ENCODE results near the gene COPRS.

COPRS gene, protein sequence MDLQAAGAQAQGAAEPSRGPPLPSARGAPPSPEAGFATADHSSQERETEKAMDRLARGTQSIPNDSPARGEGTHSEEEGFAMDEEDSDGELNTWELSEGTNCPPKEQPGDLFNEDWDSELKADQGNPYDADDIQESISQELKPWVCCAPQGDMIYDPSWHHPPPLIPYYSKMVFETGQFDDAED

DNA sequence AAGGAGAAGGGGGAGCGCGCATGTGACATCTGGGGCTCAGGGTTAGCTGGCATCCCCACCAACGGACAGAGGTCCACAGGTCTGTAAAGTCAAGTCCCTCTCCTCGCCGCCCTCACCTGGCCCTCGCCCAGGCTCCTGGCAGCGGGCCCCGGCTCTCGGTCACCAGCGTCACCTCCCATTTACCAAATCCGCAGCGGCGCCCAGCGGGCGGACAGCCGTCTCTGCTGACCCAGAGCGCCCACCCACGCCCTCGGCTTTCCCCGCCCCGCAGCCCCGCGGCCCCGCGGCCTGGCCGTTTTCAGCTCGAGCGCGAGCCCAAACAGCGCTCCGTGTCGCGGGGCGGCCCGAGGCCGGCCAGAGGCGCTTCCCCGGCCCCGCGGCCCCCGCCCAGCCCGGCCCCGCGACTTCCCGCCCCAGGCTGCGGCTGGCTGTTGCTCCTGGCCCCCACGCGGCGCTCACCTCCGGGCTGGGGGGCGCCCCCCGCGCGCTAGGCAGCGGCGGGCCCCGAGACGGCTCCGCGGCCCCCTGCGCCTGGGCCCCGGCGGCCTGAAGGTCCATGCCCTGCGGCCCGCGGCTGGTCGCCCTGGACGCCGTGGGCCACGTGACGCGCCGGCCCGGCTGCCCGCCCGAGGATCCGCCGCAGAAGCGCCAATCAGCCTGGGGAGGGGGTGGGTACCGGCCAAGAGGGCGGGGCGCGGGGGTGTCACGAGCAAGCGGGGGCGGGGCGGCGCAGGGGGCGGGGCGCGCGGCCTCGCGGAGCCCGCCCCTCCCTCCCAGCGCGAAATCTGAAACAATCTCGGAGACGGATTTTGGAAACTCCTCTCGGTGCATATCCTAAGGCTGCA, at the start of gene COPRS:
TSS of gene COPRS (minus strand) at position 603 of the 845 bp plus-strand sequence. CDS start at position 558, 45 bp downstream.
- peak; percentile 62 for DNase-seq (ENCODE audit: low read depth)

DNA sequence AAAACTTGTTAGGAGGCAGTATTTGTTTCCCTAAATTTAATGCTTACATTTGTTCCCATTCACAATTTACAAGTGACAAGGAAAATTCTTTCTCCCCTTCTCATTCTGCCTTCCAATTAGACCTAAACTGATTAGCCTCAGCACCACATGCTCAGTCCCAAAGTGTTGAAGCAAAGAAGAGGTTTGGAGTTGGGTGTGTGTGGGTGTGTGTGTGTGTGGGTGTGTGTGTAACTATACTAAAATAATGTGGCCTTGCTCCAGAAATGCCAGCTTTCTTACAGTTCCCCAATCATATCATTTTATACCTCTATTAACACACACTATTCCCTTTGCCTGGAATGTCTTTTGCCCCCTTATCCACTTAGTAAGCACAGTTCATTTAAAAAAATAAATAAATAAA, 49.3 kb upstream of the COPRS start:
- DNase-seq (ENCODE audit: low read depth): no peak

- DNase-seq (ENCODE audit: low read depth): no peak
These were observed 48.4 kb upstream of the COPRS start for GRCh38 chr17:31907342-31907962.

GRCh38 chr17:31903401-31903800, 44.4 kb upstream of the COPRS start:
- no peak for DNase-seq (ENCODE audit: low read depth)

GRCh38 chr17:31902693-31903092, 43.6 kb upstream of the COPRS start:
- no peak for DNase-seq (ENCODE audit: low read depth)

GRCh38 chr17:31900877-31901276, 41.8 kb upstream of the COPRS start:
- DNase-seq (ENCODE audit: low read depth): no peak

DNA sequence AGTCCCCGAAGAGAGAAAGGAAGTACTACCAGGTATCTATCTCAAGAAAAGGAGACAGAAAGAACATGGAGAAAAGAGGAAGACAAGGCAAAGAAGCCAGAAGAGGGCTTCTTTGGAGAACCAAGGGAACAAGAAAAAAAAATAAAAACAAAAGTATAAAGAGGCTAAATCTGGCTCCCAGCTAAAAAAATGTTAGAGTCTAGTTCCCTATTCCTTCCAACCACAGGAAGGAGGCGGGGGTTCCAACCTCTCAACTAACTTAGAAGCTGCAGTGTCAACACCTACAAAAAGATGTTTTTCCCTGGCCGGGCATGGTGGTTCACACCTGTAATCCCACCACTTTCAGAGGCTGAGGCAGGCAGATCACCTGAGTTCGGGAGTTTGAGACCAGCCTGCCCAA, 29.1 kb upstream of the COPRS start:
- no peak for DNase-seq (ENCODE audit: low read depth)

DNA sequence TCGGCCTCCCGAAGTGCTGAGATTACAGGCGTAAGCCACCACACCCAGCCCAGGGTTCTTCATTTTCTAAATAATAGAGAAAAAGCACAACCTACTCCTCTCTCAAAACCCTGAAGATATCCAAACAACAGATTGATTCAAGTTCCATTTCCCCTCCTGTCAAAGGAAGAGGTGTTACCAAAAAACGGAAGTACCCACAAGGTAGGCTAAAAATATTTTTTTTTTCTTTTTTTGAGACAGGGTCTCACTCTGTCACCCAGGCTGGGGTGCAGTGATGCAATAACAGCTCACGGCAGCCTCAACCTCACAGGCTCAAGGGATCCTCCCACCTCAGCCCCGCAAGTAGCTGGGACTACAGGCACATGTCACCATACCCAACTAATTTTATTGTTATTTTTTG, 23.5 kb upstream of the COPRS start:
- DNase-seq (ENCODE audit: low read depth): no peak

- DNase-seq (ENCODE audit: low read depth): no peak
These were observed 21.3 kb upstream of the COPRS start for GRCh38 chr17:31880311-31880710.

GRCh38 chr17:31878703-31879073, 19.6 kb upstream of the COPRS start:
- no peak for DNase-seq (ENCODE audit: low read depth)

- no peak for DNase-seq (ENCODE audit: low read depth)
These were observed 19.1 kb upstream of the COPRS start for GRCh38 chr17:31877911-31878702.

- DNase-seq (ENCODE audit: low read depth): no peak
These were observed 18.3 kb upstream of the COPRS start for GRCh38 chr17:31877341-31877740.

- DNase-seq (ENCODE audit: low read depth): no peak
These were observed 16.0 kb upstream of the COPRS start for GRCh38 chr17:31875081-31875480.

GRCh38 chr17:31869797-31870568, 10.9 kb upstream of the COPRS start:
- no peak for DNase-seq (ENCODE audit: low read depth)

GRCh38 chr17:31869031-31869430, 10.0 kb upstream of the COPRS start:
- no peak for DNase-seq (ENCODE audit: low read depth)

DNA sequence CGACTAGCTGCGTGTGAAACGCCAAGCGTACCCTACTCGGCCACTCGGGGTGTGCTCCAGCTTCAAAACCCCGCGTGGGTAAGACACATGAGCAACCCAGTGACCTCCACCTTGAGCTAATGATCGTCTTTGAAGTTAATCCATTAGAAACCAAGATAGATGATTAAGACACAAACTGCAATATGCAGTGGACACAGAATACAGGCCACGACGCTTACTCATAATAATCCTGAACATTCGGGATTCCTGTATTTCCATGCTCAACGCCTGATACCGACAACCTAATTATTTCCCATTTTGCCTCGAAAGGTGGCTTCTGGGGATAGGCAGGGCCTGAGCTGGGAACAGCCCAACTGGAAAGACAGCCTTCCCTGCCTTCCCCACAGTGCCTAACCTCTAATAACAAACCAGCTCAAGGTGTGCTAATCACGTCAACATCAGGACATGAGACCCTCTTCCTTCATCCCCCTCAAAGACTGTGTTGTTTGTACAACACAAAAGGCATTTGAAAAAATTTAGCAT, 504 bp upstream of the COPRS start:
- no peak for DNase-seq (ENCODE audit: low read depth)

GRCh38 chr17:31857920-31858641, 963 bp downstream of the COPRS start:
- no peak for DNase-seq (ENCODE audit: low read depth)

GRCh38 chr17:31856750-31857149, 2.3 kb downstream of the COPRS start:
- DNase-seq (ENCODE audit: low read depth): no peak

DNA sequence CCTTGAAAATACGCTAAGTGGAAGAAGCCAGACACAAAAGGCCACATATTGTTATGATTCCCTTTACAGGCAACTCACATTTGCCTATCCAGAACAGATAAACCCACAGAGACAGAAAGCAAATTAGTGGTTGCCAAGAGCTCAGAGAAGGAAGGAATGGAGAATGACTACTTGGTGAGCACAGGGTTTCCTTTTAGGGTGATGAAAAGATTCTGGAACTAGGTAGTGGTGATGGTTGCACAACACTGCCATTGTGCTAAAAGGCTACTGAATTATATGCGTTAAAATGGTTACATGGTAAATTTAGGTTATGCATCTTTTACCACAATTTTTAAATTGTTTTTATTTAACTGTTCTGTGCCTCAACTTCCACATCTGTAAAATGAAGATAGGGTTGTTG, 4.4 kb downstream of the COPRS start:
- no peak for DNase-seq (ENCODE audit: low read depth)

DNA sequence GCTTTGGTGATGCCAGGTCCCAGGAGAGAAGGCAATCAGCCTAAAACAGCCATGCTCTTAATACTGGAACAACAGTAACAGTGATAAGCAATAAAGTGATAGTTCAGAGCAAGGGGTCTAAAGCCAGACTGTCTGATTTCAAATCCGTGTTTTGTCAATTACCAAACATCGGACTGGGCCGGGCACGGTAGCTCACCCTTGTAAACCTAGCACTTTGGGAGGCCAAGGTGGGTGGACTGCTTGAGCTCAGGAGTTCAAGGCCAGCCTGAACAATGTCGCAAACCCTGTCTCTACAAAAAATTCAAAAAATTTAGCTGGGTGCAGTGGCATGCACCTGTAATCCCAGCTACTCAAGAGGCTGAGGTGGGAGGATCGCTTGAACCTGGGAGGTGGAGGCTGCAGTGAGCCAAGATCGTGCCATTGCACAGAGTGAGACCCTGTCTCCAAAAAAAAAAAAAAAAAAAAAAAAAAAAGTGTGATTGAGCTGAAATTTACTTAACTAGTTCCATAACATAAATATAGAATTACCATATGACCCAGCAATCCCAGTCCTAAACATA, 5.1 kb downstream of the COPRS start:
- DNase-seq (ENCODE audit: low read depth): no peak
